Kidney (tissue), 14 donors: ENCODE data around the gene GTPBP1. TPM values are rescaled to one million over a fixed set of nuclear protein-coding genes. Genes with fewer than 3 reads are reported as not detected.

Source experiments
- DNase-seq, 5 donors: peaks; one replicate each; pipeline ENCODE4 v3.0.0-alpha.2; 2013 to 2020
- FAIRE-seq: peaks from 2 replicates; lab custom pipeline; 2012; peaks lifted over from hg19 to GRCh38; lab: Jason Lieb, UNC
- H3K27ac ChIP-seq, 2 donors: one replicate each; pipeline ENCODE4 v1.7.0; 2013; ENCODE audit warnings: low read depth in 2 of 2, low read length in 2 of 2, inconsistent platforms in 1 of 2
- H3K27me3 ChIP-seq: one replicate; pipeline ENCODE4 v1.7.1; 2013; ENCODE audit warnings: low read length, inconsistent platforms; ENCODE audit not compliant: control insufficient read depth, insufficient read depth
- H3K36me3 ChIP-seq, 3 donors: one replicate each; pipeline versions ENCODE4 v1.7.0 to v1.7.1; 2013; ENCODE audit warnings: low read length in 3 of 3, control low read depth in 1 of 3, inconsistent platforms in 1 of 3; ENCODE audit not compliant: insufficient read depth in 3 of 3, control insufficient read depth in 2 of 3
- H3K4me1 ChIP-seq, 3 donors: one replicate each; pipeline versions ENCODE4 v1.7.0 to v1.7.1; 2013; ENCODE audit warnings: low read length in 3 of 3, inconsistent platforms in 1 of 3, low read depth in 1 of 3; ENCODE audit not compliant: control insufficient read depth in 2 of 3, insufficient read depth in 2 of 3
- H3K4me3 ChIP-seq, 3 donors: one replicate each; pipeline versions ENCODE4 v1.7.0 to v1.8.1; 2013; ENCODE audit warnings: low read length in 3 of 3, control low read depth in 1 of 3, inconsistent platforms in 1 of 3
- H3K9ac ChIP-seq, 3 donors: one replicate each; pipeline versions ENCODE4 v1.7.0 to v1.7.1; 2013; ENCODE audit warnings: low read length in 3 of 3, control low read depth in 1 of 3, inconsistent platforms in 1 of 3
- H3K9me3 ChIP-seq, 3 donors: one replicate each; pipeline versions ENCODE4 v1.7.0 to v1.7.1; 2013; ENCODE audit warnings: low read length in 3 of 3, control low read depth in 1 of 3, inconsistent platforms in 1 of 3; ENCODE audit not compliant: control insufficient read depth in 2 of 3, insufficient read depth in 1 of 3
- CTCF ChIP-seq: IDR thresholded peaks from 3 replicates; pipeline ENCODE4 v1.5.1; 2012; ENCODE audit warnings: mild to moderate bottlenecking, moderate library complexity, borderline replicate concordance; ENCODE audit not compliant: insufficient read depth; ENCODE audit errors: extremely low read depth
- intact Hi-C: fragments of 100-400 bp; cut with DNase I; formaldehyde crosslinking; loops from one replicate; pipeline ENCODE4 v1.11.1; 2022
- polyA plus RNA-seq: library from polyadenylated mRNA; stranded (reverse); fragments of 350-450 nt; fragmentation: Illumina TruSeq; extraction: RNeasy Lipid Tissue Mini Kit (QIAGEN cat#74804); gene quantifications from one replicate; pipeline ENCODE4 v1.2.3, GENCODE V29; 2014; ENCODE audit warnings: low read depth, low replicate concordance; ENCODE audit not compliant: insufficient read depth
- total RNA-seq: library from RNA; stranded (reverse); fragmentation: NEBNext Ultra II Directional; extraction: Animal tissue kit (Norgen Biotek cat#: 25700); gene quantifications from one replicate; pipeline ENCODE4 v1.2.1, GENCODE V29; 2021
- donor health status: control.
- donor health status: control.
- donor health status: control.
- donor health status: control.
- donor health status: control.
- donor health status: DM: yes; HTN: yes; CAD: no.
- donor health status: Normal renal cell carcinoma (clear cell type).

The GTPBP1 gene
- total and polyA plus RNA-seq, 2 donors from 2014 or later: 11.7 to 52.0 TPM

- H3K36me3 ChIP-seq: no peaks in the 10 kb centered on the region
- FAIRE-seq (no peak), DNase-seq (no peak)
- TF ChIP-seq CTCF: no peak
- H3K27ac ChIP-seq: no peak overlapping the region
- peaks cover 0 to 3% (median 0%) of the 10 kb centered on the region in 3 donors for H3K4me1 ChIP-seq
- no peak overlapping the region for H3K4me3 ChIP-seq
- intact Hi-C loops: loop anchor here (10.0 kb wide), 1 partner anchor 77 kb away; the partner anchor contains the start of gene NPTXR
- no peaks in the 10 kb centered on the region for H3K27me3 ChIP-seq
- no peak overlapping the region for H3K9ac ChIP-seq
- H3K9me3 ChIP-seq: no peaks in the 10 kb centered on the region
These were observed 61.6 kb downstream of the GTPBP1 start for GRCh38 chr22:38767313-38767712.

- DNase-seq (no peak), FAIRE-seq (no peak)
- Histone ChIP-seq H3K27ac (no peak overlapping the region), H3K9ac (no peak overlapping the region), H3K36me3 (no peaks in the 10 kb centered on the region), H3K4me3 (no peak overlapping the region), H3K4me1 (peaks cover 0 to 3% (median 0%) of the 10 kb centered on the region in 3 donors), H3K9me3 (no peaks in the 10 kb centered on the region), H3K27me3 (no peaks in the 10 kb centered on the region)
- TF ChIP-seq CTCF: no peak
- intact Hi-C loops: loop anchor here (10.0 kb wide), 1 partner anchor 77 kb away; the partner anchor contains the start of gene NPTXR
These were observed 62.3 kb downstream of the GTPBP1 start for GRCh38 chr22:38768036-38768435.

- Histone ChIP-seq H3K36me3 (no peaks in the 10 kb centered on the region), H3K4me1 (peaks cover 0 to 3% (median 0%) of the 10 kb centered on the region in 3 donors), H3K27me3 (no peaks in the 10 kb centered on the region), H3K9ac (no peak overlapping the region), H3K9me3 (no peaks in the 10 kb centered on the region), H3K27ac (no peak overlapping the region), H3K4me3 (no peak overlapping the region)
- no peak for TF ChIP-seq CTCF
- DNase-seq (peak in 1 of 5 donors; percentile 58), FAIRE-seq (no peak)
- intact Hi-C loops: no loop called here
These were observed 64.7 kb downstream of the GTPBP1 start for GRCh38 chr22:38770257-38770949.

GRCh38 chr22:38772623-38772873 is 66.8 kb downstream of the GTPBP1 start:
- intact Hi-C loops: no loop called here
- no peak for TF ChIP-seq CTCF
- H3K4me3 ChIP-seq: no peak overlapping the region
- H3K27me3 ChIP-seq: no peaks in the 10 kb centered on the region
- H3K36me3 ChIP-seq: no peaks in the 10 kb centered on the region
- no peak overlapping the region for H3K9ac ChIP-seq
- FAIRE-seq (no peak), DNase-seq (no peak)
- no peaks in the 10 kb centered on the region for H3K9me3 ChIP-seq
- H3K27ac ChIP-seq: no peak overlapping the region
- no peaks in the 10 kb centered on the region for H3K4me1 ChIP-seq
